BE2C (cell line): ENCODE measurements around the gene MTA1.

ENCODE experiments used
- DNase-seq: peaks from one replicate; pipeline ENCODE4 v3.0.0-alpha.2; 2020
- H3K27me3 ChIP-seq: fragments of 250-450 bp; sonication (Bioruptor Pico); 2 replicates; pipeline ENCODE4 v1.5.1; 2020; ENCODE audit warnings: mild to moderate bottlenecking
- H3K36me3 ChIP-seq: fragments of 250-450 bp; sonication (Bioruptor Pico); 2 replicates; pipeline ENCODE4 v1.5.1; 2020; ENCODE audit warnings: mild to moderate bottlenecking
- H3K4me1 ChIP-seq: fragments of 250-450 bp; sonication (Bioruptor Pico); 2 replicates; pipeline ENCODE4 v1.5.1; 2020
- H3K4me3 ChIP-seq: 2 replicates; pipeline ENCODE4 v1.5.1; 2011; ENCODE audit warnings: low read depth, low read length
- H3K9me3 ChIP-seq: fragments of 250-450 bp; sonication (Bioruptor Pico); 2 replicates; pipeline ENCODE4 v1.5.1; 2020
- CTCF ChIP-seq: IDR thresholded peaks from 2 replicates; pipeline ENCODE4 v1.5.1; 2012; ENCODE audit warnings: mild to moderate bottlenecking, low read depth, low read length

Gene MTA1

GRCh38 chr14:105398726-105399465 is 20.7 kb upstream of the MTA1 start:
- Histone ChIP-seq H3K4me1 (peaks cover 3% of the 10 kb centered on the region), H3K27me3 (no peaks in the 10 kb centered on the region)
- DNase-seq: peak; percentile 80

GRCh38 chr14:105399466-105399775 is 20.2 kb upstream of the MTA1 start:
- peak; percentile 52 for DNase-seq
- H3K4me3 ChIP-seq: peak overlapping the region; percentile 66
- H3K27me3 ChIP-seq: no peaks in the 10 kb centered on the region
- peaks cover 3% of the 10 kb centered on the region for H3K4me1 ChIP-seq
- TF ChIP-seq CTCF: no peak
- H3K36me3 ChIP-seq: peaks cover 21% of the 10 kb centered on the region
- peaks cover 16% of the 10 kb centered on the region; the same call in 1 of the 2 replicates for H3K9me3 ChIP-seq

More at GRCh38 chr14:105398726-105399465, 20.7 kb upstream of the MTA1 start:
- peak overlapping the region; percentile 66 for H3K4me3 ChIP-seq
- peaks cover 16% of the 10 kb centered on the region; the same call in 1 of the 2 replicates for H3K9me3 ChIP-seq
- no peak for TF ChIP-seq CTCF
- H3K36me3 ChIP-seq: peaks cover 21% of the 10 kb centered on the region

GRCh38 chr14:105400016-105400415 is 19.6 kb upstream of the MTA1 start:
- H3K4me1 ChIP-seq: peaks cover 3% of the 10 kb centered on the region
- no peaks in the 10 kb centered on the region for H3K27me3 ChIP-seq
- DNase-seq: no peak
- H3K36me3 ChIP-seq: peaks cover 21% of the 10 kb centered on the region
- H3K4me3 ChIP-seq: no peak overlapping the region
- no peak for TF ChIP-seq CTCF
- peaks cover 16% of the 10 kb centered on the region; the same call in 1 of the 2 replicates for H3K9me3 ChIP-seq

- Histone ChIP-seq H3K36me3 (peaks cover 21% of the 10 kb centered on the region), H3K4me3 (no peak overlapping the region), H3K27me3 (no peaks in the 10 kb centered on the region), H3K4me1 (peaks cover 3% of the 10 kb centered on the region), H3K9me3 (peaks cover 16% of the 10 kb centered on the region; the same call in 1 of the 2 replicates)
- TF ChIP-seq CTCF: no peak
- DNase-seq: no peak
Observed at GRCh38 chr14:105401699-105402098, 17.9 kb upstream of the MTA1 start.

- no peaks in the 10 kb centered on the region for H3K27me3 ChIP-seq
- TF ChIP-seq CTCF: no peak
- peaks cover 7% of the 10 kb centered on the region for H3K4me1 ChIP-seq
- H3K36me3 ChIP-seq: no peaks in the 10 kb centered on the region
- no peak overlapping the region for H3K4me3 ChIP-seq
- DNase-seq: no peak
- H3K9me3 ChIP-seq: no peaks in the 10 kb centered on the region
Observed at GRCh38 chr14:105408592-105408991, 11.0 kb upstream of the MTA1 start.

GRCh38 chr14:105409364-105409763 is 10.3 kb upstream of the MTA1 start:
- Histone ChIP-seq H3K27me3 (no peaks in the 10 kb centered on the region), H3K9me3 (no peaks in the 10 kb centered on the region), H3K4me3 (no peak overlapping the region), H3K36me3 (no peaks in the 10 kb centered on the region), H3K4me1 (peaks cover 7% of the 10 kb centered on the region)
- DNase-seq: no peak
- no peak for TF ChIP-seq CTCF
